Ishikawa (cell line): Measurements from ENCODE around the gene LAMTOR3.
A peak's percentile ranks its signal among the peaks of the same experiment; 100 is the strongest.

Source experiments
- CEBPB ChIP-seq: IDR thresholded peaks from 2 replicates; pipeline ENCODE4 v1.6.1; 2012
- CREB1 ChIP-seq: IDR thresholded peaks from 2 replicates; pipeline ENCODE4 v1.6.1; 2012; ENCODE audit warnings: low read depth
- EGR1 ChIP-seq: IDR thresholded peaks from 2 replicates; pipeline ENCODE4 v1.6.1; 2012
- EP300 ChIP-seq: IDR thresholded peaks from 2 replicates; pipeline ENCODE4 v1.6.1; 2012; ENCODE audit warnings: borderline replicate concordance
- FOXM1 ChIP-seq: IDR thresholded peaks from 2 replicates; pipeline ENCODE4 v1.6.1; 2012; ENCODE audit warnings: low read depth, borderline replicate concordance
- NFIC ChIP-seq: IDR thresholded peaks from 2 replicates; pipeline ENCODE4 v1.6.1; 2012
- RAD21 ChIP-seq: IDR thresholded peaks from 2 replicates; pipeline ENCODE4 v1.6.1; 2012; ENCODE audit warnings: low read depth
- TAF1 ChIP-seq: IDR thresholded peaks from 2 replicates; pipeline ENCODE4 v1.6.1; 2012; ENCODE audit warnings: low read depth, mild to moderate bottlenecking
- TCF12 ChIP-seq: IDR thresholded peaks from 2 replicates; pipeline ENCODE4 v1.6.1; 2012; ENCODE audit warnings: low read depth
- TEAD4 ChIP-seq: IDR thresholded peaks from 2 replicates; pipeline ENCODE4 v1.6.1; 2012
- USF1 ChIP-seq: IDR thresholded peaks from 2 replicates; pipeline ENCODE4 v1.6.1; 2012
- YY1 ChIP-seq: IDR thresholded peaks from 2 replicates; pipeline ENCODE4 v1.6.1; 2012; ENCODE audit warnings: low read depth
- ZBTB7A ChIP-seq: IDR thresholded peaks from 2 replicates; pipeline ENCODE4 v1.6.1; 2012; ENCODE audit warnings: low read depth
- TF ChIP-seq, protein P1 (sequence below): IDR thresholded peaks from 2 replicates; pipeline ENCODE4 v1.6.1; 2012
- TF ChIP-seq, protein P2 (sequence below): IDR thresholded peaks from 2 replicates; pipeline ENCODE4 v1.6.1; 2012; ENCODE audit warnings: low read depth, mild to moderate bottlenecking

The LAMTOR3 gene, protein sequence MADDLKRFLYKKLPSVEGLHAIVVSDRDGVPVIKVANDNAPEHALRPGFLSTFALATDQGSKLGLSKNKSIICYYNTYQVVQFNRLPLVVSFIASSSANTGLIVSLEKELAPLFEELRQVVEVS

DNA sequence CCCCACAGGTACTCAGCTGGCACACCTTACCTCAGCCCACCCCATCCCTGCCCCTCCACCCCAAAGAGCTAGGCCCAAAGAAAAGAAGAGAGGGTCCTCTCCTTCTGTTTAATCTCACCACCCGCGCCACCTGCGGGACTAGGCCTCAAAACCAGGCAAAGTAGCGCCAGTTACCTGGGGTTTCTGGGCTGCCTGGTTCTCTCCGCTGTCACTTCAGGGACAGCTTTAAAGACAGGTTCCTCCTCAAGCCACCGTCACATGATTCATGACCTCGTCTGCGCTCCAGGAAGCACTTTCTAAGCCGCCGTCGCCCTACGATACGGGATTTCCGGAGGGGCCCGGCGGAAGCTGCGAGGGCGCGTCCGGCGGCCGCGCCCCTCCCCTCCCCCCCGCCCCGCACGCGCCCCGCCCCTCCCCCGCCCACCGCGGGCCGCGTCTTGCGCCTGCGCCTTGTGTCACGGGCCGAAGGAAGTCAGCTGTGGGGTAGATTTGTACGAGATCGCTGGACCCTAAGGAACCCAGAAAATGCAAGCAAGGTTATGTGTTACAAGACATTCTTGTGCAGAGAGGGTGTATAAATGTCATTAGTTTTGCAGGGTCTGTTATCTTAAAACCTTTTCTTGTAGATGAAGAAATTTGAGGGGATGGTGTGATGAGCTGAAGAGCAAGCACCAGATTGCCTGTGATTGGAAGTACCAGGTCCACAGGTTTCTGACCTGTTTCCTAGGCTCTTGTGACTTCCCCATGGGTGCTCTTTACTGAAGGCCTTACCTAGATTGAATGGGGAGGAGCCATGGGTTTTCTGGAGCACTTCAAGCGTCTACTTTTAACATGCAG, at the start of gene LAMTOR3:
LAMTOR3 (minus strand) TSS at position 267 of the 837 bp plus-strand sequence. CDS start 464 bp downstream, outside the sequence.
- TF ChIP-seq TCF12 (peak; percentile 51; the same call in 1 of the 2 replicates), ZBTB7A (no peak), TEAD4 (no peak), FOXM1 (no peak), EGR1 (no peak), RAD21 (no peak; the same call in 1 of the 2 replicates), NFIC (no peak), YY1 (peak; percentile 48), CREB1 (no peak; the same call in 1 of the 2 replicates), TAF1 (no peak), EP300 (no peak), CEBPB (no peak), USF1 (peak; percentile 95)
- TF ChIP-seq, protein P1, sequence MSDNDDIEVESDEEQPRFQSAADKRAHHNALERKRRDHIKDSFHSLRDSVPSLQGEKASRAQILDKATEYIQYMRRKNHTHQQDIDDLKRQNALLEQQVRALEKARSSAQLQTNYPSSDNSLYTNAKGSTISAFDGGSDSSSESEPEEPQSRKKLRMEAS, result peak; percentile 70
- TF ChIP-seq, protein P2, sequence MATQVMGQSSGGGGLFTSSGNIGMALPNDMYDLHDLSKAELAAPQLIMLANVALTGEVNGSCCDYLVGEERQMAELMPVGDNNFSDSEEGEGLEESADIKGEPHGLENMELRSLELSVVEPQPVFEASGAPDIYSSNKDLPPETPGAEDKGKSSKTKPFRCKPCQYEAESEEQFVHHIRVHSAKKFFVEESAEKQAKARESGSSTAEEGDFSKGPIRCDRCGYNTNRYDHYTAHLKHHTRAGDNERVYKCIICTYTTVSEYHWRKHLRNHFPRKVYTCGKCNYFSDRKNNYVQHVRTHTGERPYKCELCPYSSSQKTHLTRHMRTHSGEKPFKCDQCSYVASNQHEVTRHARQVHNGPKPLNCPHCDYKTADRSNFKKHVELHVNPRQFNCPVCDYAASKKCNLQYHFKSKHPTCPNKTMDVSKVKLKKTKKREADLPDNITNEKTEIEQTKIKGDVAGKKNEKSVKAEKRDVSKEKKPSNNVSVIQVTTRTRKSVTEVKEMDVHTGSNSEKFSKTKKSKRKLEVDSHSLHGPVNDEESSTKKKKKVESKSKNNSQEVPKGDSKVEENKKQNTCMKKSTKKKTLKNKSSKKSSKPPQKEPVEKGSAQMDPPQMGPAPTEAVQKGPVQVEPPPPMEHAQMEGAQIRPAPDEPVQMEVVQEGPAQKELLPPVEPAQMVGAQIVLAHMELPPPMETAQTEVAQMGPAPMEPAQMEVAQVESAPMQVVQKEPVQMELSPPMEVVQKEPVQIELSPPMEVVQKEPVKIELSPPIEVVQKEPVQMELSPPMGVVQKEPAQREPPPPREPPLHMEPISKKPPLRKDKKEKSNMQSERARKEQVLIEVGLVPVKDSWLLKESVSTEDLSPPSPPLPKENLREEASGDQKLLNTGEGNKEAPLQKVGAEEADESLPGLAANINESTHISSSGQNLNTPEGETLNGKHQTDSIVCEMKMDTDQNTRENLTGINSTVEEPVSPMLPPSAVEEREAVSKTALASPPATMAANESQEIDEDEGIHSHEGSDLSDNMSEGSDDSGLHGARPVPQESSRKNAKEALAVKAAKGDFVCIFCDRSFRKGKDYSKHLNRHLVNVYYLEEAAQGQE, result no peak

DNA sequence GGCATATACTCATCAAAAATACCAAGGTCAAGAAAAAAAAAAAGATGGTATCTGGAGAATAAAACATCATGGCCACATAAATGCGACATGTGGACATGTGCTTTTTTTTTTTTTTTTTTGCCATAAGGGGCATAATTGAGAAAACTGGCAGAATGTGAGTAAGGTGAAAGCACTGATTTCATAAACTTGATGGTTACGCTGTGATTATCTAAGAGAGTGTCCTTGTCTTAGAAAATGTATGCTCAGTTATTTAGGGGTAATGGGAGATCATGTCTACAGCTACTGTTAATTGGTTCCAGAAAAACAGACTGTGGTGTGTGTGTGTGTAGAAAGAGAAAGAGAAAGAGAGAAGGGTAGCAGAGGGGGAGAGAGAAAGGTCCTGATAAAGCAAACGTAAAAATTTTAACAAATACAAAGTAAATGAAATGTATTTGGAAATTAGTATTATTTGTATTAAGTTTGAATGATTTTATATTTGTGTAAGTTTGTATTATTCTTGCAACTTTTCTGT, 44.1 kb upstream of the LAMTOR3 start:
- TF ChIP-seq NFIC, result no peak
- no peak for TF ChIP-seq TEAD4
- TF ChIP-seq EP300, result no peak
- TF ChIP-seq, protein P1, result no peak
- no peak for TF ChIP-seq ZBTB7A
- TF ChIP-seq TAF1, result no peak
- TF ChIP-seq FOXM1, result no peak
- TF ChIP-seq TCF12, result no peak
- TF ChIP-seq CREB1, result no peak

DNA sequence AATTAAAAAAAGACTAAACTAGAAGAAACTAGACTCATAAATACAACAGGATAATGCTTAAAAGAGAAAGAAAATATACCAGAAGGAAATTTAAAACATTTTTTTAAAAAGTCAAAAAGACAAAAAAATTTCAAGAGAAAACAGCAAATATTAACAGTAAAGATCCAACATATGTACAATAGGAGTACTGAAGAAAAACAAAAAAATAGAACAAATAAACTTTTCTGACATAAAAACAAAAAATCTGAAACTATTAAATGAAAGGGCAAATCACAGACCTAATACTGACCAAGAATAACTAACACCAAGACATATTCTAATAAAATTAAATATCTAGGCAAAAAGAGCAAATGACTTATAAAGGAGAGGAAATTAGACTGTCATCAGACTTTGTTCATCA, 40.7 kb upstream of the LAMTOR3 start:
- no peak for TF ChIP-seq EGR1
- TF ChIP-seq YY1, result no peak
- TF ChIP-seq FOXM1, result no peak
- TF ChIP-seq EP300, result no peak
- no peak for TF ChIP-seq NFIC
- no peak for TF ChIP-seq RAD21
- no peak for TF ChIP-seq USF1
- no peak for TF ChIP-seq CEBPB
- no peak for TF ChIP-seq TEAD4
- no peak for TF ChIP-seq TAF1
- TF ChIP-seq TCF12, result no peak
- TF ChIP-seq, protein P2, result no peak
- no peak for TF ChIP-seq ZBTB7A
- TF ChIP-seq, protein P1, result no peak
- no peak for TF ChIP-seq CREB1

- TF ChIP-seq TAF1 (no peak), NFIC (no peak), ZBTB7A (no peak), USF1 (no peak), TCF12 (no peak), CREB1 (no peak), TEAD4 (no peak), CEBPB (no peak)
- TF ChIP-seq, protein P2, result no peak
Observed at GRCh38 chr4:99927566-99927965, 33.3 kb upstream of the LAMTOR3 start.
